Measurements from ENCODE around the gene ZNF616.

- TF ChIP-seq, protein P1, sequence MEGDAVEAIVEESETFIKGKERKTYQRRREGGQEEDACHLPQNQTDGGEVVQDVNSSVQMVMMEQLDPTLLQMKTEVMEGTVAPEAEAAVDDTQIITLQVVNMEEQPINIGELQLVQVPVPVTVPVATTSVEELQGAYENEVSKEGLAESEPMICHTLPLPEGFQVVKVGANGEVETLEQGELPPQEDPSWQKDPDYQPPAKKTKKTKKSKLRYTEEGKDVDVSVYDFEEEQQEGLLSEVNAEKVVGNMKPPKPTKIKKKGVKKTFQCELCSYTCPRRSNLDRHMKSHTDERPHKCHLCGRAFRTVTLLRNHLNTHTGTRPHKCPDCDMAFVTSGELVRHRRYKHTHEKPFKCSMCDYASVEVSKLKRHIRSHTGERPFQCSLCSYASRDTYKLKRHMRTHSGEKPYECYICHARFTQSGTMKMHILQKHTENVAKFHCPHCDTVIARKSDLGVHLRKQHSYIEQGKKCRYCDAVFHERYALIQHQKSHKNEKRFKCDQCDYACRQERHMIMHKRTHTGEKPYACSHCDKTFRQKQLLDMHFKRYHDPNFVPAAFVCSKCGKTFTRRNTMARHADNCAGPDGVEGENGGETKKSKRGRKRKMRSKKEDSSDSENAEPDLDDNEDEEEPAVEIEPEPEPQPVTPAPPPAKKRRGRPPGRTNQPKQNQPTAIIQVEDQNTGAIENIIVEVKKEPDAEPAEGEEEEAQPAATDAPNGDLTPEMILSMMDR (IDR thresholded peaks at IDR 0.05; ENCODE audit: insufficient read depth, low read depth, low read length): no peak
- no peak for TF ChIP-seq EZH2 (IDR thresholded peaks at IDR 0.05; ENCODE audit: insufficient read depth, low read length)
Measured at GRCh38 chr19:52120286-52120685, 19.5 kb downstream of the ZNF616 start.

All from astrocyte (in vitro differentiated cells and primary cell).